Measurements from ENCODE around the gene ZNF106. TPM values are rescaled to one million over a fixed set of nuclear protein-coding genes. Genes with fewer than 3 reads are reported as not detected.

Gene ZNF106
- total and polyA plus RNA-seq, 2 of the 4 experiments (the other 2 are of a cell fraction): 19.2 to 87.5 TPM

DNA sequence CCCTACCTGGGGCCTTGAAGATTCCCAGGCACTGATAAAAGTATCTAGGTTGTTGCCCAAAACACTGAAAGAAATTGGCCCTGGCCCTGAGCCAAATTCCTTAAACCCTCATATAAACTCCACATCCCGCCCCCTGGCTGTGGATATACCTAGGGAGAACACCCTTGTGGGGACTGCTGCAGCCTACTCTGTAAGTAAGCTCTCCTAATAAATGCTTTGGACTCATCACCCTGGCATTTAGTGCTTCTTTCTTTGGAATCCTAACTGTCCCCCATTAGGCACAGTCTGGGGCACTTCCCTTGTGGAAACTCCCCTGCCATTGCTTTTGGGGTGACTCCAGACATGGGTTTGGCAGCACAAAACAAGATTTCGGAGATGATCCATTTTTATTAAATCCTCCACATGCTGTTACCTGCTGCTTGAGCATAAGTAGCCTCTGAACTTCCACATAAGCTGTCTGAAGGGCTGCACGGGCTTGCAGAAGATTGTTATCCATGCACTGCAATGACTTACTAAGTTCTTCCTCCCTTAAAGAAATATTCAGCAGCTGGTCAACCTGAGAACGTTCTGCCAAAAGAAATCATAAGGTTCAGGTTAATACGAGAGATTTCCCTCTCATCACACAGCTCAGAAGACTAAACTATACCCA is 46.4 kb downstream of the ZNF106 start:
- H2BK5ac ChIP-seq (ENCODE audit: low read depth, low read length, poor library complexity, severe bottlenecking): no peak overlapping the region
- H2AK9ac ChIP-seq (replicated peaks; ENCODE audit: low read depth, low read length, poor library complexity): no peak overlapping the region
- in situ Hi-C loops (cut with MboI; ENCODE audit: low sequenced_read_pairs) (no loop called here), intact Hi-C loops (cut with micrococcal nuclease) (no loop called here), dilution Hi-C loops (cut with HindIII; ENCODE audit: low sequenced_read_pairs, unreplicated experiment) (no loop called here)
- no peak overlapping the region for H2BK15ac ChIP-seq (ENCODE audit: low read depth, low read length)
- POLR2A ChIA-PET (ENCODE audit: unreplicated experiment): interaction anchor here (0.6 kb wide), 1 partner anchor 46 kb away, joined by 3 read pairs; no protein-coding TSS in a partner anchor
- H3K4me1 ChIP-seq (ENCODE audit: control insufficient read depth, insufficient read depth, low read length): peaks cover 2% of the 10 kb centered on the region; the same call in 1 of the 2 replicates
- H3K4me3 ChIP-seq (ENCODE audit: insufficient read depth, low read depth, low read length): no peak overlapping the region
- H3K9ac ChIP-seq (ENCODE audit: low read depth, low read length): no peak overlapping the region
- H2AK5ac ChIP-seq (ENCODE audit: low read depth, low read length): no peak overlapping the region
- H4K8ac ChIP-seq (ENCODE audit: low read depth in 2 of 2, low read length in 2 of 2): no peak overlapping the region
- no peak overlapping the region for H3K18ac ChIP-seq (ENCODE audit: low read depth, low read length)
- WGBS, 2 experiments (ENCODE audit: extremely low coverage in 2 of 2, insufficient read length in 1 of 2): no CpG with 5 or more reads among the region's 5 CpGs
- TF ChIP-seq SMC3 (IDR thresholded peaks at IDR 0.05; ENCODE audit: low read depth, low read length) (no peak), MAFK (IDR thresholded peaks at IDR 0.05; ENCODE audit: low read depth, low read length) (no peak)
- no peak overlapping the region for H3K27ac ChIP-seq (ENCODE audit: insufficient read depth, low read length)
- no TSS peak for BruUV-seq (replicated peaks)
- H3K4me2 ChIP-seq (ENCODE audit: low read depth, low read length): no peak overlapping the region
- H4K20me1 ChIP-seq (ENCODE audit: insufficient read depth, low read length): no peaks in the 10 kb centered on the region
- H3K9me1 ChIP-seq (ENCODE audit: insufficient read depth, low read length): peaks cover 3% of the 10 kb centered on the region; the same call in 1 of the 2 replicates
- DNase-seq: no peak
- H2BK20ac ChIP-seq (ENCODE audit: low read depth, low read length): no peak overlapping the region
- no peak overlapping the region for H4K5ac ChIP-seq (ENCODE audit: low read depth, low read length)
- no peak overlapping the region for H3K14ac ChIP-seq (replicated peaks; ENCODE audit: low read depth, low read length)
- H2AFZ ChIP-seq (replicated peaks; ENCODE audit: low read length, poor library complexity): no peak overlapping the region
- ATAC-seq (ENCODE audit: low read depth): peak; percentile 70
- no peak overlapping the region for H3K56ac ChIP-seq (ENCODE audit: extremely low read depth, insufficient read depth, low read length)
- H3K36me3 ChIP-seq (ENCODE audit: control insufficient read depth, insufficient read depth, low read length): peaks cover 37% of the 10 kb centered on the region
- H2BK120ac ChIP-seq (ENCODE audit: low read depth, low read length): no peak overlapping the region
- H3K4ac ChIP-seq (ENCODE audit: low read depth, low read length): no peak overlapping the region
- H3K79me1 ChIP-seq (ENCODE audit: low read depth in 1 of 2, low read length in 2 of 2): peaks cover 6 to 23% of the 10 kb centered on the region in 2 experiments
- no peak overlapping the region for H3K23ac ChIP-seq (ENCODE audit: low read depth, low read length)
- CTCF ChIA-PET: no interaction called here
- H4K91ac ChIP-seq (ENCODE audit: insufficient read depth, low read depth, low read length): no peak overlapping the region
- H3K27me3 ChIP-seq (ENCODE audit: control insufficient read depth, insufficient read depth, low read length): no peaks in the 10 kb centered on the region
- H3K9me3 ChIP-seq (ENCODE audit: control insufficient read depth, insufficient read depth, low read length): no peaks in the 10 kb centered on the region
